Measurements from ENCODE around the gene SH2B2.
A peak's percentile ranks its signal among the peaks of the same experiment; 100 is the strongest.
"Not testable (repeated sequence)": the region's sequence is repeated elsewhere in the genome, so short reads cannot be mapped to it uniquely, and the experiment has no call there.

SH2B2 gene

DNA sequence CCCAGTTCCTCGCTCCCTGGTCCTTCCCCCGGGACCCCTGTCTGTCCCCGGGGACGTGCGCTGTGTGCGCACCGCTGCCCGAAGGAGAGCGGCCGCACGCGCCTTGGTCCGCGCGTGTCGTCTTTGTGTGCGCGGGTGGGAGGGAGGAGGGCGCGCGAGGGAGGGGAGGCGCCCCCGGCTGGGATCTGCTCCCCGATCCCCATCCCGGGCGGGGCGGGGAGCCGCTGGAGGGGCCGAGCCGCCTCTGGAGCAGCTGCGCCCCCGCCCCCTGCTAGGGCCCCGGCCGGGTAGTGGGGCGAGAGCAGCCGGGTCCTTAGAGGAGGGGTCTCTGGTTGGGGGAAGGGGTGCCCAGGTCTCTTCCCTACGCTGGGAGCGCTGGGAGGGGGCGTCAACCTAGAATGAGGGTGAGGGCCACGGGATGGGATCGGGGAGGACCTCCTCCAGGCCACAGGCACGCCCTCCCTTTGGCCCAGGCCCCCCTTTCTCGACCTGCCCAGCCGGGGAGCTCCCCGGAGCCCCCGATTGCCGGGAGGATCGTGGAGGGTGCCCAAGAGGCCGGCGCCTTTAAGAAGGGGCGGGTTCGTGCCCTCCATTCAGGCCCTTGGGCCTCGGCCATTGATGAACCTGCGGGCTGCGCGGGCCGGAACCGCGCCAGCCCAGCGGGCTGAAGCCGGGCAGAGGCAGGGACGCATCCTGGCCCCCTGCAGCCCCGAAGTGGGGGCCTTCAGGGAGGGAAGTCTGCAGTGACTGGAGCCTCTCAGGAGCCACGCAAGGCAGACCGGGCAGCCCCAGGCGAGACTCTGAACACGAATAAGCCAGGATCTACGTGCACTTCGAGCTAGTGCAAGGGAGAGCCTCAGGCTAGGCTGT is 678 bp downstream of the SH2B2 start:
- peak; percentile 57 for DNase-seq

DNA sequence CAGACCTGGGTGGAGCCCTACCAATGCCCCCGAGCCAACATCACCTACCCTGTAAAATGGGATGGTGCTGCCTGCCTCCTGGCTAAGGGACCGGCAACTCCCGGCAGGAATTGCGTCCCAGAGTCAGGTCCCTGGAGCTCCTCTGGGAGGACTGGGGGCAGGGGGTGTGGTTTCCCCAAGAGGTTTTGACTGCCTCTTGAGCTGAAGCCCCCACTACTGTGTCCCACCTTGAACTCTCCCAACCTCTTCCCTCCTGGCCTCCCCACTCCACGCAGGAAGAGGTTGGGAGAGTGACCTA is 1.3 kb downstream of the SH2B2 start:
- DNase-seq, result no peak

GRCh38 chr7:102288285-102288930 is 1.7 kb downstream of the SH2B2 start:
- no peak for DNase-seq

DNA sequence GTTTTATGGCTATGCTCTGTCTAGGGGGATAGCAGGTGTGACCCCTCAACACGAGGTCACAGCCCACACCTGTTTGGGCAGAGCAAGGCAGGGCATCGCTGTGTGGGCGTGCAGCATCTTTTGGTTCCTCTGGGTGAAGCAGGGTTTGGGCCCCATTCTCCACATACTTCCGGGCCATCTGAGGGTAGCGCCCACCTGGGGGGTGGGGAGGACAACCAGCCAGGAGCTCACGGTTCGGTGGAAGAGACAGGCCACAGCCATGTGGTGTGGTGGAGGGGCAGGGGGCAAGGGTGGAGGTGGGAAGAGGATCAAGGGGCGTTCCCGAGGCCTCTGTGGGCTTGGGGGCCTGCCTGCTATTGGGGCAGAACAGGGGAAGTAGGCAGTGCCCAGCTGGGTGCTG is 2.4 kb downstream of the SH2B2 start:
- no peak for DNase-seq

DNA sequence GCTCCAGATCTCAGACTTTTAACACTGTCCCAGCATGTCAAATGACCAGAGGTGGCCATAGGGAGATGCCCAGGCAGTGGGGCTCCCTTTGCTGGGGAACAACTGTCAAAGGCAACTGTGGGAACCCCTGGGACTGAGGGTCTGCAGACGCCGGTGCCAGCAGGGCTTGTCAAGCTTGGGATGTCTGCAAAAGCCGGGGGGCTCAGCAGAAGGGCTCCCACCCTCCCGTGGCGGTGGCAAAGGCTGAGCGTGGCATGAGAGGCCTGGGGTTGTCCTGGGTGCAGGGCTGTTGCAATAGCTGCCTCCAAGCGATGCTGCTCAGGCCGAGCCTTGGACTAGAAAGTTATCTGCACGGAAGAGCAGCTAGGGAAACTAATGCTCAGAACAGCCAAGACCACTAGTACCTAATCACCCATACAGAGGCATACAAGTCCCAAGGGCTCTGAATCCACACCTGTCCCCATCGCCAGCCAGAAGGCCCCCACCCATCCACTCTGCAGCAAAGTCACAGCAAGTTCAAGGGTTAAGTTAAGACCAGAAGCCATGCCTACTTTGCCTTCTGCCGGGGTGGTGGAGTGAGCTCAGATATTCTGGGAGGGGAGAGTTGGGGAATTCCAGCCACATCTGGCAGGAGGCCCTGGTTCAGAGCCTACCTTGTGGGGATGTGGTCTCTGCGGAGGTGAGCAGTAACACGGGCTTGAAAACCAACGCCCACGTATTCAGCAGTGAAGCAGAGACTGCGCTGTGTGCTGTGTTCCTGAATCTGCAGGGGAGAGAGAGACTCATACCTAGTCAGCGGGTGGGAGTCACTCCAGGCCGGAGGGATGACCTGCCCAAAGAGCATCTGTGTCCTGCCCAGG is 4.6 kb downstream of the SH2B2 start:
- no peak for DNase-seq

DNA sequence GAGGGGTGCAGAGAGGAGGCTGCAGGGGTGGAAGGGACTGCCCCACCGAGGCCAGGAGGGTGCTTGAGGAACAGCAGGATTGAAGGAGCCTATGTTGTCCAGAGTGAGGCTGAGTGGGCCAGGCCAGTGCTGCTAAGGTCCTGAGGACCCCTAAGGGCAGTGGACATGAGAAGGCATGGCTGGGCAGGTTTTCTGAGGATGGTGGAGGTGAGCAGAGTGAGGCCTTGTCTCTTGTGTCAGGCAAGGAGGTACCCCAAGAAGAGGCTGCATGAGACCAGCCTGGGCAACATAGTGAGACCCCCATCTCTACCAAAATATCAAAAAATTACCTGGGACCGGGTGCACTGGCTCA is 5.2 kb downstream of the SH2B2 start:
- DNase-seq, result no peak

DNA sequence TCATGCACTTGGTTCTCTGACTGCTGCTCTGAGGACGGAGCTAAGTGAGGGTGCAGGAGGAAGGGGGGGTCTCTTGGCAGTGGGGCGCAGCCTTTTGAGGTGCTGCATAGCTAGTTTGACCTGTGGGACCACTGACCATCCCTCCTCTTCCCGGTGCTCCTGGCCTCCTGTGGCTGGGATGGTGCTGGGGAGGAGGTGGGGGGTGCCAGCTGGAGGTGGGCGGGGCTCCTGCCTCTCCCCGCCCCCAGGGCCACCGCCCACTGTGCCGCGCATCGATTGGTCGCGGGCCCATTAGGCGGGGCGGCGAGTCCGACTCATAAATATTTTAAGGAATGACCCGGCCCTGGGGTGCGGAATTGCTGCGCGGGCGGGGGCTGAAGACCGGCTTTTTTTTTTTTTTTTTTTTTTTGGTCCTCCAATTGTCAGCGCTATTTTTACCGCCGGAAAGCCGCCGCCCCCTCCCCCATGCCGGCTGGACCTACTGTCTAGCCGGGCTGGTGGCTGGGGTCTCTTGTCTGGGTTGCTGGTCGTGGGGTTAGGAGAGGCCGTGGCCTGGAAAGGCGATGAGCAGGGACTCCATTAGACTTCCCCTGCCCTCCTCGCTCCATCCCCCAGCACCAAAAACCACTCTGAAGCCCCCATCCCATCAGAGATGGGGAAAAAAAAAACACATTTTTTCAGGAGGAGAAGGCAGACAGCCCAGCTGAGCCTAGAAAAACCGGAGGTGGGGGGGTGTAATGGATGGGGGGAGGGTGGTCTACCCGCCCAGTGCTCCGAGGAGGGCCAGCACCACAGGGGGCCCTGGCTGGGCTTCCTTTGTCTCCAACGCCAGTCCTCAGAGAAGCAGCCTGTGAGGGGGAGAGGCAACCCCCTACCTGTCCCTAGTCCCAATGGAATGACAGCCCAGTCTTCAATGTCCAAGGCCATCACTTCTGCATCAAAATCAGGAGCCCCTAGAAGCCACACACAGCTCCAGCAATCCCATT is 6.4 kb downstream of the SH2B2 start:
- DNase-seq, result no peak

GRCh38 chr7:102294589-102294988 is 7.9 kb downstream of the SH2B2 start:
- no peak for DNase-seq

GRCh38 chr7:102295346-102296178 is 8.9 kb downstream of the SH2B2 start:
- no peak for DNase-seq

DNA sequence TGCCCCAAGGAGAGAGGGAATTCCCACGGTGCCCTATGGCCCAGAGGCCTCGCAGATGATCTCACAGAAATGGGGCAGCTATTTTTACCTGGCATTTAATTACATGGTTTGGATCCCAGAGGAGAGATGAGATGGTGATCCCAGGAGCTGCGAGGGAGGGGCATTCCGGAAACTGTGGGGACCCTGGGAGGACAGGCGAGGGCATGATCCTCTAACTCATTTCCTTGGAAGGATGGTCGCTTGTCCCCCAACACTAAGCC is 9.4 kb downstream of the SH2B2 start:
- DNase-seq, result no peak

- no peak for DNase-seq
These were observed 9.8 kb downstream of the SH2B2 start for GRCh38 chr7:102296514-102296913.

DNA sequence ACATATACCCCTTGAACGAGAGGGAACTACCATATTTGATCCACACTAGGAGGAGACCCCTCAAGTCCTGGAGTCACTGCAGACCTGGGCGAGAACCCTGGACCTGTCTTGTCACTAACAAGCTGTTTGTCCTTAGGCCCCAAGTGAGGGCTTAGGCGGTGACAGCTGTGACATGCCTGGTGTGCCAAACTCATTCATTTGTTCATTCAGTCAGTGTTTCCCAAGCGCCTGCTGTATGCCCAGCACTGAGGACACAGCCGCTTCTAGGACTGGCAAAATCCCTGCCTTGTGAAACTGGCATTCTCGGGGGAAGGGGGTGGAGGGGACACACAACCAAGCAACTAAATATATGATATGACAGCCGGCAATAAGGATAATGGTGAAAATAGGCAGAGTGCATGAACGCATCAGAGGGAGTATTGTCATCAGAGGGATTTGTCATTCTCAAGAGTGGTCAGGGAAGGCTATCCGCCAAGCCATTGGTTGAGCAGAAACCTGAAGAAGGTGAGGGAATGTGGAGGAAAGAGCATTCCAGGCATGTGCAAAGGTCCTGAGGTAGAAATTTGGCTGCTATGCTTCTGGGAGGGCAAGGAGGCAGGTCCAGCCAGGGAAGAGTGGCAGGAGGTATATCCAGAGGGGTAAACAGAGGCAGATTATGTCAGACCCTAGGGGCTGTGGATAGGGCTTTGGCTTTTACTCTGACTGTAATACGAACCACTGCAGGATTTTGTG is 11.0 kb downstream of the SH2B2 start:
- DNase-seq, result no peak

DNA sequence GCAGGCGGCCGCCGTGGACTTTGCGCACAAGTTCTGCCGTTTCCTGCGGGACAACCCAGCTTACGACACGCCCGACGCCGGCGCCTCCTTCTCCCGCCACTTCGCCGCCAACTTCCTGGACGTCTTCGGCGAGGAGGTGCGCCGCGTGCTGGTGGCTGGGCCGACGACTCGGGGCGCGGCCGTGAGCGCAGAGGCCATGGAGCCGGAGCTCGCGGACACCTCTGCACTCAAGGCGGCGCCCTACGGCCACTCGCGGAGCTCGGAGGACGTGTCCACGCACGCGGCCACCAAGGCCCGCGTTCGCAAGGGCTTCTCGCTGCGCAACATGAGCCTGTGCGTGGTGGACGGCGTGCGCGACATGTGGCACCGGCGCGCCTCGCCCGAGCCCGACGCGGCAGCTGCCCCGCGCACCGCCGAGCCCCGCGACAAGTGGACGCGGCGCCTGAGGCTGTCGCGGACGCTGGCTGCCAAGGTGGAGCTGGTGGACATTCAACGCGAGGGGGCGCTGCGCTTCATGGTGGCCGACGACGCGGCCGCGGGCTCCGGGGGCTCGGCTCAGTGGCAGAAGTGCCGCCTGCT is 14.1 kb downstream of the SH2B2 start:
- DNase-seq, result no peak

- not testable (repeated sequence) for DNase-seq
These were observed 14.7 kb downstream of the SH2B2 start for GRCh38 chr7:102301367-102301766.

GRCh38 chr7:102302025-102302424 is 15.4 kb downstream of the SH2B2 start:
- DNase-seq, result no peak

DNA sequence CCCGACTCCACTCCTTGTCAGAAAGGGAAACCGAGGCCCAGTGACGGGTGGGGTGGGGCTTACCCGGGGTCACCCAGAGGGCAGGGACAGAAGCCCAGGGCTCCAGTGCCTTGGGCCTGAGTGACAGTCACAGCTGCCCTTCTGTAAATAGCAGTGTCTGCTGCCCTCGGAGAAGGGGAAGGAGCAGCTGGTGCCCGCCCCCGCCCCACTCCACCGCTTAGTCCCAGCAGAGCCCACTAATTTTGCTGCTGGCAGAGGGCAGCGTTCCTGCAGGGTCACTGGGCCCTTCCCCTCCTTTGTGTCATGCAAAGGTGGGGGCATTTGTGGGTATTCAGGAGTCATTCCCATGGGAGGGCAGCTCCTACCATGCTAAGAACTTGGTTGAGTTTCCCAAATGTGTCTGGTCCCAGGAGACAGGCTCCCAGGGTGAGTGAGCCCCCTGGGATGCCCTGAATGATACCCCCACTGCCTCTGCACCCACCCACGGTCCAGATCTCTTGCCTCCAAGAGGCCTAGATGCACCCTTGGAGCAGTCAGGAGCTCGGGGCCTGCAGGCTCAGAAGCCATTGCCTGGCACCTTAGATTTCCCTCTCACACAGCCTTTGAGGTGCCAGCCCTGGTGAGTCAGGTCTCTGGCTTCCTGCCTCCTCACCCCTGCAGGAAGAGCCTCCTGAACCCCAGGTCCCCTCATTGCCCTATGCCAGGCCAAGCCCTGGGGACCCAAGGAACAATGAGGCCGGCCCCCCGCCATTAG is 17.2 kb downstream of the SH2B2 start:
- DNase-seq, result no peak

DNA sequence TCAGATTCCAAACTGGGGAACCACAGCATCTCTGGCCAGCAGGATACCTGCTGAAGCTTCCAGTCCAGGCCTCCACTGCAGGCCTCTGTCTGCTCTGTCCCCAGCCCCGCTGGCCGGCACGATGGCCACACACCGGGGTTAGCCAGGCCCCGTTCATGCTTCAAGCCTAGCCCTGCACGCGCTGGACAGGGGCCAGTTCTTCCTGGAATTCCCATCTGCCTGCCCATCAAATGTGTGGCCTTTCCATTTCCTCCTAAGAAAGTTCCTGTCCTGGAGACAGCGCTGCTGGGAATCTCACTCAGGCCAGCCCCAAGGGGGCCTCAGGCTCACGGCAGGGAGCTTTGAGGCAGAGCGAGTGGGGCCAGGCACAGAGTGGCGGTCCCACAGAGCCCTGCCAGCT is 18.0 kb downstream of the SH2B2 start:
- DNase-seq, result no peak

- no peak for DNase-seq
These were observed 19.0 kb downstream of the SH2B2 start for GRCh38 chr7:102305414-102306268.
